HG03469 (cell line): ENCODE results near the gene DDX54.
"Not testable (repeated sequence)": the region's sequence is repeated elsewhere in the genome, so short reads cannot be mapped to it uniquely, and the experiment has no call there.

Experiments used
- ATAC-seq: cut with Tn5 transposase; IDR thresholded peaks from one replicate; pipeline ENCODE4 v1.9.1; 2021; ENCODE audit warnings: mild to moderate bottlenecking, moderate library complexity, moderate number of reproducible peaks; ENCODE audit not compliant: unreplicated experiment

The DDX54 gene

DNA sequence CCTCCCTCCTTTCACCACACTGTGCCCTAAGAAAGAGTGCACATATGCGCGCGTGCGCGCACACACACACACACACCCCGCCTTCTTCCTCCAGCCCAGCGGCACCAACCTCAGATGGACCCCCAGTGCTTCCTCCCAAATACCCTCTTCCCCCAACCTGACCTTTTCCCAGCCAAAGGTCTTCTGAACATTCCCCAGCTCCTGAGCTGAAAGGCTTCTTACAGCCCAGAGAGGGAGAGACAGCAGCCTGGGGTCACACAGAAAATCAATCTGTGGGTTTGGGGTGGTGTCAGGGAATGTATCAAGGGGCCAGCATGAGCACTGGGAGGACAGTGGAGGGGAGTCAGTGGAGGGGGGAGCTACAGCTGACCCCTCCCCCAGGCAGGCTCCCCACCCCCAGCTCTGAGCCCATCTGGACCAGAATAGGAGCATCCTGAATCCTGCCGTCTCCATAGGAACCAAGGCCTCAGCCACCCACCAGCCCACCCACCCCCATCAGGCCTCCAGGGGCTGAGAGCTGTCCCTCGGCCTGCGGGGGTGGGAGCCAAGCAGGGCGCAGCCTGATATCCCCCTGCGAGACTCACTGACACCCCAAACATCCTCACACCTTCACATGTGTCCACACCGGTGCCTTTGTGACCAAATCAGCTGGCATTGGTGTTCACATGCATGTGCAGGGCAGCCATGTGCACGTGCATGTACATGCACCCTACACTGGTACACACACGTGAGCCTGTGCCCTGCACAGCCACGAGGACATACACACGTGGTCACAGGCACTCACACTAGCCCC lies 55.4 kb downstream of the DDX54 start:
- no peak for ATAC-seq

DNA sequence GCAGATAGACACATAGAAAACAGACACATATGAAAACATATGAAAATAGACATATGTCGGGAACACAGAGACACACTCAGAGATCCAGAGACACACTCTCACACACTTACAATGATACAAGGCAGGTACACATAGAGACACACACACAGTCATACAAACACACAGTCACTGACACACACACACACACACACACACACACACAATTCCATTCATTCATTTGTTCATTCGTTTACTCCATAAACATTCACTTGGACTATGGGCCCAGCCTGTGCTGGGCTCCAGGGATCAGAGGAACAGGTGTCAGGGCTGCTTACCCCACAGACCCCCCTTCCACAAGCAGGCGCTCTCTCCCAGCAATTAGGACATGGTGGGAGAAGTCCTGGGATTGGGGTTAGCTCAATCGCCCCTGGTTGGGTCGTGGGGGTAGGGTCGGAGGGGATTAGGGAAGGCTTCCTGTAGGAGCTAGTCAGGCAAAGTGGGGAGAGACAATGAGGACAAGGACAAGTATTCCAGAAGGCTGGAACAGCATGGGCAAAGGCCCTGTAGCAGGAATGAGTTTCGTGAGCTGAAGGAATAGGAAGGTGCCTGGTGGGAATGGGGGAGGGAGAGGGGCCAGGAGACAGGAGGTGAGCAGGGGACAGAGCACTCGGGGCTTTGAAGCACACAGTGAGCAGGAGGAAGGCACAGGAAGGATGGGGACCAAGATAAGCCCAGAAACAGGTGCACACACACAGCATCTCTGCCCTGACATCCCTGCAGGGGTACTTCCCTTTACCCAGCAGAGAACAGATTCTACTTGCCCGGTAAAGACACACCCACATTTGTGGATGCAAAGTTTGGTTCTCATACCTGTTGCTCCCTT lies 56.2 kb downstream of the DDX54 start:
- no peak for ATAC-seq

DNA sequence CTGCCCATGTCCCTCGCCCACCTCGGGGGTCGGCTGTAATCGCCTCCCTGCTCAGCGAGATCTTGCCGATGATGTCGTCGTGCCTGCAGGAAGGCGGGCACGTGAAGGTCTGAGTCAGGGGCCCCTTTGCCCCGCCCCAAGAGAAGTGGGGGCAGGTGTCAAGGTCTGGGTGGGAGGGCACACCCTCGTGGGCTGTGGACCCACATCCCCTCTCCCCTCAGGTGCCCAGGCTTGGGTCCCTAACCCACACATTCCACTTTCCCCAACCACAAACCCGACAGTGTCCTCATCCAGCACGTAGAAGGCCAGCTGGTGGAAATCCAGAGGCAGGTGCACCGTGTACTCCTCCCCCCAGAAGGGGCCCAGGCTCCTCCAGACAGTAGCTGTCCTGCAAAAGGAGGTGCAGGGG lies 57.5 kb downstream of the DDX54 start:
- no peak for ATAC-seq

DNA sequence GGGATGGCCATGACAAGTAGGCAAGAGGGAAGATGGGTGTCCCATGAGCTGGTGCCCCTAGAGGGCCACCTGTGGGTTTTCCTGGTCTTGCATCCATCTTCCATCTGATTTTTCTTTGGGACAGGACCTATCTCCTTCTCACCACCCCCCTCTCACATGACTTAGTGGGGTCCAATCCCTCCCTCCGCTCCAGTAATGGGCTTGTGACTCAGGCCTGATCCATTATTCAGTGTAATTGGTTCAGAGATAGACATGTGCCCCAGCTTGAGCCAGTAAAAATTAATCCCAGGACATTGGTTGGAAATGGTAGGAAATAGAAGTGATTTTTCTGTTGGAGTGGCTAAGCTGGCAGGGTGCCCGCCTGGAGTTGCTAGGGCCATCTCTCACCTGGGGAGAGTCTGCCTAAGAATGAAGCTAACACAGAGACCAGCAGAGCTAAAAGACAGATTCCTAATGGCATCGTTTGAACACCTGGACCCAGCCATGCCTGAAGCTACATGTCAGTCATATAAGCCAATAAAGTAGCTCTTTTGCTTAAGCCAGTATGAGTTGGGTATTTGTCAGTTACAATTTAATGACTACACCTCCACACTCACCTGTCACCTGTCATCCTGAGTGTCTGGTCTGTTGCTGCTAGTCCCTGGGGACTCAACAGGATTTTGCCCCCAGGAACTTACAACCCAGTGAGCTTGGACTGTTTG lies 64.5 kb downstream of the DDX54 start:
- no peak for ATAC-seq

DNA sequence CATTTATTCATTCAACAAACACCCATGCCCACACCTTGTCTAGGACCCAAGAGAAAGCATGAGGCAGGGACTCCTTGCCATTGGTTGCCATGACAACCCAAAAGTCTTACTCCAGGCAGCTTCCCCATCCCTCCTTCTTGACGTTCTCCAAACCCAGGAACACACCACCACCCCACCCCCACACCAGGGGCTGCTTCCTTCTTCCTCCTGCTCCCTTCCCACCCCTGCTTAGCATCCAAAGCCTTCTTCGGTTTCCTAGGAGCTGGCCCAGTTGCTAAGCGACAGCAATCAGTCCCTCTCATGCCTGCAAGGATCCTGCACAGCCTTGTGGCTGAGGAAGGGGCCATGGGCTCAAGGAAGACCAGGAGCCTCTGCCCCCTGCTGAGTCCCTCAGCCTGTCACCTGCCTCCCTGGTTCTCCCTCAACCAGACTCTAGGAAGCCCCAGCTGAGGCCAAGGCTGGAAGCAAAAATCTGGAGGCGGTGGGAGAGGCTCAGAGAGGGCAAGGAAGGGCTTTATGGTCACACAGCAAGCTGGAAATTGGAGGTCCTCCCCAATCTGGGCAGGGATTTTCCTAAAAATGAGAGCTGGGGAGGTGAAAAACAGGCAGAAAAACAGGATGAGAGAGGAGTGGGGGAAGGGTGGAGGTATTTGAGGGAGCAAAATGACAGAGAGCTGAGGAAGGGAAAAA lies 65.2 kb downstream of the DDX54 start:
- ATAC-seq: no peak

DNA sequence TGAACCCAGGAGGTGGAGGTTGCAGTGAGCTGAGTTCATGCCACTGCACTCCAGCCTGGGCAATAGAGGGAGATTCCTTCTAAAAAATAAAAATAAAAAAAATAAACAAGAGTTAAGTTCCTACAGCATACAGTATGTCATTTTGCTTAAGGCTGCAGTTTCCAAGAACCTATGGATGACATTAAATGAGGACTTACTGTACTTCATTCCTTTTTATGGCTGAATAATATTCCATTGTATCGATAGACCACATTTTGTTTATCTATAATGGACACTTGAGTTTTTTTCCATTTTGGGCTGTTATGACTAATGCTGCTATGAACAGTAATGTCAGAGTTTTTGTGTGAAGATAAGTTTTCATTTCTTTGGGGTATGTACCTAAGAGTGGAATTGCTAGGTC lies 67.1 kb downstream of the DDX54 start:
- no peak for ATAC-seq

DNA sequence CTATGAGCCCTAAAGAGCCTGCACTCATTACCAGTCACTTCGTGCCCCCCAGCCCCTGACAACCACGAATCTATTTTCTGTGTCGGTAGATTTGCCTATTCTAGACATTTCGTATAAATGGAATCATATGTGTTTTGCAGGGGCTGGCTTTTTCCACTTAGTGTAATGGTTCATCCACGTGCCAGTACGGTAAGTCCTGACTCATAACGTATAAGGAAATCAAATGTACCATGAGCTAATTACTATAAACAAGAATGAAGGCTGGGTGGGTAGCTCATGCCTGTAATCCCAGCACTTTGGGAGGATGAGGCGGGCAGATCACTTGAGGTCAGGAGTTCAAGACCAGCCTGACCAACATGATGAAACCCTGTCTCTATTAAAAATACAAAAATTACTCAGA lies 67.6 kb downstream of the DDX54 start:
- not testable (repeated sequence) for ATAC-seq

DNA sequence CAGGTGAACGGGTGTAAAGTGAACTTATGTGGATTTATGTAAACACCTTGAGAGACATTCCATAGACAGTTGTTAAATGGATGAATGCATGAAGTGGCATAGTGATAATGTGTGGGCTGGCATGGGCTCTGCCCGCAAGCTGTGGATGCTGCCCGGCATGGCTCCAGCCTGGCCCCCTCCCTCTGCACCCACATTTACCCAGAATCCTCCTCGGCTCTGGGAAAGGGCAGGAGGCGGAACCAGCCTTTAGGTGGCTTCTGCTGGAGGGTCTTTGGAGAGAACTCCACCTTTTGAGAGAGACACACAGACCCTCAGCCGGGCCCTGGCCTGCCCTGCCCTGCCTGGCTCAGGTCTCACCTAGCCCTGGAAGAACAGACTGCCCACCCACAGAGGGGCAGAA lies 68.4 kb downstream of the DDX54 start:
- no peak for ATAC-seq

DNA sequence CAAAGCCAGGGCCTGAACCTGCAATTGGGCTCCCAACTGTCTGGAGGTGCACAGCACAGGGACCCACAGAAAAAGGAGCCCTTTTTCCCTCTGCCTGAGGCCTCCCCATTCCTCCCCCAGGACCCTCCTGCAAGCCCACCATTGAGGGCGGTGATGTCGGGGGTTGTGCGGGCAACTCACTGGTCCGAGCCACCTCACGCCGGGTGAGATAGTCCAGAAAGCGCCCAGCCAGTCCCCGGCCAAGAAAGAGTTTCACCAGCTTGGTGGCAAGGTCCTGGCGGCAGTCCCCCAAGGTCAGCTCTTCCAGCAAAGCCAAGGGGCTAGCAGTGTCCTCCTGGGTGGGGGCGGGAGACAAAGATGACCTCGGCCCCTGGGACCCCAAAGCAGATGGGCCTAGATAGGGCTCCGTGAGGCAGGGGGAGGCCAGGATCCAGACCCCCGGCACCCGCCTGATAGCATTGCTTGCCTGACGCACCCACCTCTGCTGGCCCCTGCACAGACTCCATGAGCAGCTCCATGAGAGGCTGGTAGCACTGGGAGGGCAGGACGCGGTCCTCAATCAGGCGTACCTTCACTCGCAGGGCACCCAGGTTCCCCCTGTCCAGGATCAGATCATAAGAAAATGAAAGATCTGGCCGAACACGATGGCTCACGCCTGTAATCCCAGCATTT lies 69.7 kb downstream of the DDX54 start:
- ATAC-seq: no peak

DNA sequence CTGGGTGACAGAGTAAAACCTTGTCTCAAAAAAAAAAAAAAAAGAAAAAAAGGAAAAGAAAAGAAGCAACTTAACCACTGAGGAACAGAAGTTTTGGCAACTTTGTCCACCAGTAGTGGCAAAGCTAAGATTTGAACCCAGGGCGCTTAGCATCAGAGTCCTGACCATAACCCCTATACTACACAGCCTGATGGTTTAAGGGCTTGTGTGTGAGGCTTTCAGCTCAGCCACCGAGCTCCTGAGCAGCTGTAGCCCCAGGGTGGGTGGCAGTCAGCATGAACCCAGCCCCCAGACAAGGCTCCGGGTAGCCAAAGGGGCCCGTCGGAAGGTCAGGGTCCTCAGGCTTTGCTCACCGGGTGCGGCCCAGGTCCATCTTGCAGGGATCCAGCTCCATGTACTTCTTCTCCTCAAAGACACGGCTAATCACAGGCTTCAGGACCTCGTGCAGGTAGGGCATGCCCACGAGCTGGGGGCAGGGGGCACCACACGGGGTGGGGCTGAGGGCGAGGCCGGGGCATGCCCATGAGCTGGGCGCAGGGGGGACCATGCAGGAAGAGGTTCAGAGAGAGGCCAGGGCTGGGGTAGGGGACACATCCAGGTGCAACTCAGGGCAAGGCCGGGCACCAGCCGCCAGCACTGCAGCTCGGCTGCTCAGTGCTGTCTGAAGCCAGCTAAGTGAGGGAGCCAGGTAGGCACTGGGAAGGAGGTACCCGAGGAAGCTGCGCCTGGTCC lies 70.7 kb downstream of the DDX54 start:
- ATAC-seq: no peak

DNA sequence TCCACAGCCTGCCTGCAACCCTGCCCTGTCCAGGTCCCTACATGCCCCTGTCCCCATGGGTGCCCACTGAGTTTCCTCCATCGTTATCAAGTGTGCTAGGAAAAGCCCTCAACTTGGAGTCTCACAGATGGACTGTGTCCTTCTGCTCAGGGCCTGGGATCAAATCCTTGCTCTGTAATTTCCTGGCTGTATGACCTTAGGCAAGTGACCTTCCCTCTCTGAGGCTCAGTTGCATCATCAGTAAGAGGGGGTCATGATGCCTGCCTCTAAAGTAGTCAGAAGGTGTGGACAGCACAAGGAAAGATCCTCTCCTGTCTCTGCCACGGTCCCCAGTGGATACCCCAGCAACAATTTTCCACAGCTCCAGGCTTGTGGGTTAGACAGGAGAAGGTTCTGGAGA lies 71.9 kb downstream of the DDX54 start:
- no peak for ATAC-seq

DNA sequence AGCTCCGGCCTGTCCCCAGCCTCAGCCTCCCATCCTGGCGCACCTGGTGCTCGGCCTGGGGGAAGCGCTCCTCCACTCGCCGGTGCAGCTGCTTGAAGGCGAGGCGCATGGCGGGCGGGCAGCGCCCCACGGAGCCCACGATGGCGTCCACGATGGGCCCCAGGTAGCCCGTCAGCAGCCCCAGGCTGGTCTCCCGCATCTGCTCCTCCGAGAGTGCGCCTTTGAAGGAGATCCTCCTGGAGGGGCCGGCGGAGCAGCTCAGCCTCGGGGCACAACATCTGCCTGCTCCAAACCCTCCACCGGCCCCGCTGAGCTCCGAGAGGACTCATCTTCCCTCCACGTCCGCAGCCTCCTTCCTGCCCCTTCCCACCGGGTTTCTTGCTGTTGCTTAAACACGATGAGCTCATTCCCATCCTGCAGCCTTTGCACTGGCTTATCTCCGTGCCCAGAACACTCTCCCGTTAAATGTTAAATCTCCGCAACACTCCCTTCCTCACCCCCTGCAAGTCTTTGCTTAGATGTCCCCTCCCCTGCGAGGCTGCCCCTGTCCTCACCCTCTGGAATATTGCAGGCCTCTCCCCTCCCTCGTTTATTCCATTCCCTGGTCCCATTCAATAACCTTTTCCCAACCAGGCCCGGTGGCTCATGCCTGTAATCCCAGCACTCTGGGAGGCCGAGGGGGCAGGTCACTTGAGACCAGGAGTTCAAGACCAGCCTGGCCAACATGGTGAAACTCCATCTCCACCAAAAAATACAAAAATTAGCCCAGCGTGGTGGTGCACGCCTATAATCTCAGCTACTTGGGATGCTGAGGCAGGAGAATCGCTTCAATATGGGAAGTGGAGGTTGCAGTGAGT lies 73.0 kb downstream of the DDX54 start:
- no peak for ATAC-seq

DNA sequence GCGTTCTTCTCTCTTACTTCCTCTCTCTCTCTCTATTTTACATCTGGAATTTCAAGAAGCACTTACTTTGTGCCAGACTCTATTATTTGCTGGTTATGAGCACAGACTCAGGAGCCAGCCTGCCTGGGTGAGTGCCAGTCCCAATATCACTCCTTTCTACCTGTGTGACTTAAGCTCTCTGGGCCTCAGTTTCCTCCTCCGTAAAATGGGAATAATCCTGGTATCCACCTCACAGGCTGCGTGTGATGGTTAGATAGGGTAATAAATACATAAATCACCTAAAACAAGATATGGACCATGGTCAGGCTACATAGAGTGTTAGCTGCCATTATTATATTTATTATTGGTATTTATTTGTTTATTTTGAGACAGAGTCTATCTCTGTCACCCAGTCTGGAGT lies 74.0 kb downstream of the DDX54 start:
- no peak for ATAC-seq

DNA sequence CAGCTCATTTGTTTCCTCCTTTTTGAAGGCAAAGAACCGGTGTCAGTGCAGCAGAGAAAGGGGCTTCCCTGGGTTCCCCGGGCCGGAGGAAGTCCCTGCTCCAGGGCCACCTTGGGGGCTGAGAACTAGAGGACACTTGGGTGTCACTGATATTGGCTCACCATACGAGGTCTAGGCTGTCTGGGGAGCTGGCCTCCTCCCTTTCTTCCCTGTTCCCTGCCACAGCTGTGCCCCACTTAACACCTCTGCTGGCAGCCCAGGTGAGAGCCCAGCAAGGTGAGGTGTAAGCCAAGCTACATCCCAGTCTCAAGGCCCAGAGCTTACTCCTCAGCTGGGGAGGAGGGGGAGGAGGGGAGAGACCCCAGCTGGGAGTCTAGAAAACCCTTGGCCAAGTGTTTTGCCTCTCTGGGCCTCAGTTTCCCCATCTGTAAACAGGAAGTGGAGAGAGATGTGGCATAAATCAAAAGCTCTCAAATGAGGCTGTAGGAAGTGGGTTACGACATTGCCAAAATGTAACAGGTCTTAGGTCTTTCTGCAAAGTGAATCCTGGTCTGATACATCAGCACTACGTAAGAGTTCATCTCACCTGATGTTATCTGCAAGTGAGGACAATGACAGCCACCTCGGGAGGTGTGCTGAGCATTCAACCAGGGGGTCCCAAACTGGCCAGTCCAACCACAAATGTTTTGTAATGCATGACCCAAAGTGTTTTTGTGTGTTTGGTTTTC lies 75.2 kb downstream of the DDX54 start:
- ATAC-seq: no peak

DNA sequence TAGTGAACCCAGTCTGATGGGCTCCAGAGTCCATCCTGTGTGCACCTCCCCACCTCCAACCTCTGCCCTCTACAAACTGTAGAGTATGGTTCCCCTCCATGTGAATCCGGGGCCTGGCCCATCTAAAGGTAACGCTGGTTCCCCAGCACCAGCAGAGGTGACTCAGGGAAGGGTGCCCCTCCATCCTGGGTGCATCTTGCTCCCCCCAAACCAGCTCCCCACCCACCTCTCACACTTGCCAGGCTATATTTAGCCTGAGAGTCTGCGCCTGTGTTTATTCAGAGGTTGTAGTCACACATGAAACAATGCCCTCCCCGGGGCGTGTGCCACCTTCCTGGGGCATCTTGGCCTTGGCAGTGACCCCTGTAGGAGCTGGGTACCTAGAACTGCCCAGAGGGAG lies 75.9 kb downstream of the DDX54 start:
- no peak for ATAC-seq

DNA sequence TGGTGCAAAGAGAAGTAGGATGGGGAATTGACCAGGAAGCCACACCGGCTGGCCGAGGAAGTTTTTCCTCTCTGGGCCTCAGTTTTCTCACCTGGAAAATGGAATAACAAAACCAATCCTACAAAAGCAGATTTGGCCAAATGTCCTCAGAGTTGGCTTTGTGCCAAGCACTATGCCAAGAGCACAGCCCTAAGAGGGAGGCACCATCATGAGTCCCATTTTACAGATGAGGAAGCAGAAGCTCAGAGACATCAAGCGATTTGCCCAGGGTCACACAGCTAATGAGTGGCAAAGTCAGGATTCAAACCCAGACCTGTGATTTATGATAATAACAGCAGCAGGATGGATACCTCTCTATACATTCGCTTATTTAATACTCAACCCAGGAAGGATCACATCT lies 77.0 kb downstream of the DDX54 start:
- ATAC-seq: no peak
